Stimulated activated CD4-positive, alpha-beta T cell treated with anti-CD3 and anti-CD28 coated beads, Interleukin-12 subunit alpha, Interleukin-12 subunit beta, amount 100 ng/mL, for 24 hours (primary cell): ENCODE results near the gene TTYH2.
"Not testable (repeated sequence)": the region's sequence is repeated elsewhere in the genome, so short reads cannot be mapped to it uniquely, and the experiment has no call there.

Experiments
- DNase-seq, 2 experiments: peaks; one replicate each; pipeline ENCODE4 v3.0.0-alpha.2; 2020; ENCODE audit warnings: low read depth in 2 of 2

The TTYH2 gene, protein sequence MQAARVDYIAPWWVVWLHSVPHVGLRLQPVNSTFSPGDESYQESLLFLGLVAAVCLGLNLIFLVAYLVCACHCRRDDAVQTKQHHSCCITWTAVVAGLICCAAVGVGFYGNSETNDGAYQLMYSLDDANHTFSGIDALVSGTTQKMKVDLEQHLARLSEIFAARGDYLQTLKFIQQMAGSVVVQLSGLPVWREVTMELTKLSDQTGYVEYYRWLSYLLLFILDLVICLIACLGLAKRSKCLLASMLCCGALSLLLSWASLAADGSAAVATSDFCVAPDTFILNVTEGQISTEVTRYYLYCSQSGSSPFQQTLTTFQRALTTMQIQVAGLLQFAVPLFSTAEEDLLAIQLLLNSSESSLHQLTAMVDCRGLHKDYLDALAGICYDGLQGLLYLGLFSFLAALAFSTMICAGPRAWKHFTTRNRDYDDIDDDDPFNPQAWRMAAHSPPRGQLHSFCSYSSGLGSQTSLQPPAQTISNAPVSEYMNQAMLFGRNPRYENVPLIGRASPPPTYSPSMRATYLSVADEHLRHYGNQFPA

DNA sequence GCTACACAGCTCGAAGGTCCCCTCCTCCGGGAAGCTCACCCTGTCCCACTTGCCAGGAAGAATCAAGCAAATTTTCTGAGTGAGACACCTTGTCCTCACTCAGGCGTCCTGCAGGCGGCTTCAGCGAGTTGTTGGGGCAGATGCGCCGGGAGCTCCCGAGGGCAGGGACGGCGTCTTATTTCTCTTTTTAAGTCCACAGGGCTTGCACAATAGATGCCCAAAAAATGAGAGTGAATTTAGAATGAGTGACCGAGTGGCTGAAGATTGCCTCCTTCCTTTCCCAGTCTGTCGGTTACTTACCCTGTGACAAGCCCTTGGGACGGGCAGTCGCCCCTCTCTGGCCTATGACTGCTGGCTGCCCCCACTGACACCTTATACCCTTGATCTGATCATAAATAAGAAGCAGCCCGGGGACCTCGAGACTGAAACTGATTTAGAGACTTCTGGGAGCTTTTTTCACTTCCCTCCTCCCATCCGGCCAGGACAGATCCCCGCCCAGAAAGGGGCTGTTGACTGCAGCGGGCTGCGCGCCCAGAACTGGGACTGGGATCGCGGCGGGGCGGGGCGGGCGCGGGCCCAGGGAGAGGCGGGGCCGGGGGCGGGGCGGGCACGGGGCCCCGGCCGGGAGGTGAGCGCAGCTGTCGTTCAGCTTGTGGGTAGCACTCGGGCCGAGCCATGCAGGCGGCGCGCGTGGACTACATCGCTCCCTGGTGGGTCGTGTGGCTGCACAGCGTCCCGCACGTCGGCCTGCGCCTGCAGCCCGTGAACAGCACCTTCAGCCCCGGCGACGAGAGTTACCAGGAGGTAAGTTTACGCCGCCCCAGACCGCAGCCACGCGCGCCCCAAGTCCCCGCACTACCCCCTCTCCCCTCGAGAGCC is at the start of gene TTYH2:
Gene TTYH2 (plus strand): TSS at position 659 of the 879 bp plus-strand sequence. CDS start 17 bp downstream, at position 676.
- DNase-seq = peak; percentile 53 to 71

GRCh38 chr17:74163836-74164235 is 49.5 kb upstream of the TTYH2 start:
- no peak for DNase-seq

DNA sequence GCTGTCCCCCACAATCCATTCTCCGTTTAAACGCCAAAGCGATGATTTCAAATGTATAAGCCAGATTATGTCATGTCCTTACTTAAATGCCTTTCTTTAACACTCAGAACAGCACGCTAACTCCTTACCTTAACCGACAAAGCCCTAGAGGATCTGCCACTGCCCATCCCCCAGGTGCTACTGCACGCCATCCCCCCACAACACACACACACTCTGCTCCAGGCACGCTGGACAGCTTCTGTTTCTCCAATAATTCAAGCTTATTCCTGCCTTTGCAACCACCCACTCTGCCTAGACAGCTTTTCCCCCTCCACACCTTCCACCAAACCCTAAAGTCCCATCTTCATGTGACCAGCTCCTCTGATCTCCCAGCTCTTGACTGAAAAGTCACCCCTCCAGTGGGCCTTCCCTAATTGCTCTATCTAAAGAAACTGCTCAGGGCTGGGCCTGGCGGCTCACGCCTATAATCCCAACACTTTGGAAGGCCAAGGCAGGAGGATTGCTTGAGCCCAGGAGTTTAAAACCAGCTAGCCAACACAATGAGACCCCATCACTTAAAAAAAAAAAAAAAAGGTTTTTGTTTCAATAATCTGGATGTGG is 48.8 kb upstream of the TTYH2 start:
- DNase-seq = no peak

GRCh38 chr17:74165797-74166365 is 47.5 kb upstream of the TTYH2 start:
- DNase-seq = no peak

DNA sequence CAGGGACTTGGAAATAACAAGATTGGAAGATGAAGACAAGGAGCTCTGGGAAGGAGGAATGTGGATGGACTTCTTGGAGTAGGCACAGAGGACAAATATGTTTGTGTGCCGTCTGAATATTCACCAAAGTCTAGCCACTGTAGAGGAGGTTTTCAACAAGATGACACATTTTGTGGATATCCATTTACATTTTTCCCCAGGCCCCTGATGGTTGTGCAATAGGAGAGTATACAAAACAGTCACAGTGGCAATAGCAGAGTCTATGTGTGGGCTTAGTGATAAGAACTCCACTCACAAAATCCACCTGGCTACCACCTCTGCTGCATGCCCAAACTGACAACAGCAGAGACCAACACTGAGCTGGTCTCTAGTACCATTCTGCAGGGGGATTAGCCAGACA is 42.4 kb upstream of the TTYH2 start:
- DNase-seq = no peak

- no peak for DNase-seq
These were observed 40.7 kb upstream of the TTYH2 start for GRCh38 chr17:74172700-74173099.

GRCh38 chr17:74176546-74177001 is 36.8 kb upstream of the TTYH2 start:
- DNase-seq = peak in 1 of 2 experiments; percentile 51

- no peak for DNase-seq
These were observed 36.3 kb upstream of the TTYH2 start for GRCh38 chr17:74177018-74177450.

- DNase-seq = no peak
These were observed 33.8 kb upstream of the TTYH2 start for GRCh38 chr17:74179576-74179975.

DNA sequence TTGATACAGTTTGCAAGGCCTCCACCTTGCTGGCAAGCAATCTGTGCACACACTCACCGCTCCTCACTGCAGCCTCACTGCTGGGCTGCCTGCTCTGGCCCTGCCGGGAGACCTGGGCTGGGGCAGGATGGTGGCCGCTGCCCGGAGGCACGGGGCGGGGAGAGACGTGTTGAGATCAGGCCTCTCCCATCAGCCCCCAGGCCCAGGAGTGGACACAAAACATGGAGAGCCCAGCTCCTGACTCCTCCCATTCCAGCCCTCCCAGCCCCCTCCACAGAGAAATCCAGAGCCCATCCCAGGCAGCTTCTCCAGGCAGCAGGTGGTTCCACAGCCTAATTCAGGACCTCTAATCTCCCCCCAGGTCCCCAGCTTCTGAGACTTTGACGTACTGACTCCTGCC is 33.0 kb upstream of the TTYH2 start:
- no peak for DNase-seq

- DNase-seq = no peak
These were observed 32.0 kb upstream of the TTYH2 start for GRCh38 chr17:74181341-74181740.

DNA sequence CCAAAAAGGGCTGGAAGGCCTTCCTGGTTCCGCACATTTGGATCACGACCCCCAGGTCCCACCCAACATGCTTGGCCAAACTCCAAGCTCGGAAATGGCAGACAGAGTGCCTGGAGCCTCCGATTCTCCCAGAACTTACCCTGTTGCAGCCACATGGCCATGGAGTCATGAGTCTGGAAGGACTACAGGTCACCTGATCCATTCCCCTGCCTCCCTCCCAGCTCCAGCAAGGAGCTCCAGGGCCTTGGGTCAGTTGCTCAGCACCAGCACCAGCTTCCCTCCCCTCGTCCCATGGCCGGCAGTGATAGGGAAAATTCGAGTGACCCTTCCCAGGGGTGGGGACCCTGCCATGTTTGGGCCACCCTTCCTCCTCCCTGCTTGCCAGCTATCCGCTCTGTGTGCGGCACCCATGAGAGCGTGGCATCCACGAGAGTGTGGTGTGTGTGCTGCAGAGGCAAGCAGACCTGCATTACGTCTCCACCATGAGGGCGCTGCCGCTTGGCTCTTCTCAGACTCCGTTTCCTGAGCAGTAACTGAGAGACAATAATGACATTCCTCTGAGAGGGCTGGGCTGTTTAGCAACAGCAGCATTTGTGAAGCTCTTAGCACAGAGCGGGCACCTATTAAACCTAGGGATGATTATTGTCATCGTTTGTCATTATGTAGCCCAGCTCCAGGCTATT is 31.2 kb upstream of the TTYH2 start:
- no peak for DNase-seq

- no peak for DNase-seq
These were observed 30.0 kb upstream of the TTYH2 start for GRCh38 chr17:74183411-74183810.

- no peak for DNase-seq
These were observed 27.7 kb upstream of the TTYH2 start for GRCh38 chr17:74185571-74186185.

DNA sequence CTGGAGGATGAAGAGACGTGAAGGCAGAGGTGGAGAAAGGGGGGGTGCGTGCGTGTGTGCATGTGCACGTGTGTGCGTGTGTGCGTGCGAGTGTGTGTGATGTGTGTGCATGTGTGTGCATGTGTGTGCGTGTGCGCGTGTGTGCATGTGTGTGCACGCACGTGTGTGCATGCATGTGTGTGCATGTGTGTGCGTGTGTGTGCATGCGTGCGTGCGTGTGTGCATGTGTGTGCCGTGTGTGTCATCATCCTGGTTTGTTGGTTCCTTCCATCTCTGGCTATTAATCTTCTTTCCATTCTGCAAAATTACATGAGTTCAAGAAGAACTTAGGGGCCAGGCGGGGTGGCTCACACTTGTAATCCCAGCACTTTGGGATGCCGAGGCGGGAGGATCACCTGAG is 26.9 kb upstream of the TTYH2 start:
- no peak for DNase-seq

DNA sequence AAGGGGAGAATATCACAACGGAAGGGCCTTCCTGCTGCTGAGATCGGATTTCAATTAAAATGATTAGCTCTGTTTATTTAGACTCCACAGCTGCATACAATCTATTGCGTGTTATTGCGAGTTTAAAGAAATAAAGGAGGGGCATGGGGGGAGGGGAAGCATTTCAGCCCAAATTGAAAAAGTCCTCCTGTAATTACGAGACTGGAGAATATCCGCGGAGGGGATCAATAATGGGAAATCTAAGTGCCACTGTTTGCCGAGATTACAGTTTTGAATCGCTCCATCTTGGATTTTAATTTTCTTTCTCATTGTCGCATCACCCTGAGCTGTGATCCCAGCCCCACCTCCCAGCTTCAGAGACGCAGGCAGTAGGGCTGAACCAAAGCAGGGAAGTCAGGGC is 25.6 kb upstream of the TTYH2 start:
- DNase-seq = no peak

DNA sequence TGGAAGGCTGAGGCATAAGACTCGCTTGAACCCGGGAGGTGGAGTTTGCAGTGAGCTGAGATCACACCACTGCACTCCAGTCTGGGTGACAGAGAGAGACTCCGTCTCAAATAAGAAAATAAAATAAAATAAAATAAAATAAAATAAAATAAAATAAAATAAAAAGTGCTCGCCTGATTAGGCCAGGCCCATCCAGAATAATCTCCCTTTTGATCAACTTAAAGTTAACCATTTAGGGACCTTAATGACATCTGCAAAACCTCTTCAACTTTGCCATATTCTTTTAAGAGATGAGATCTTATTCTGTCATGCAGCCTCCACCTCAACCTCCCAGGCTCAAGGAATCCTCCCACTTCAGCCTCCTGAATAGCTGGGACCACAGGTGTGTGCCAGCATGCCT is 24.7 kb upstream of the TTYH2 start:
- DNase-seq = not testable (repeated sequence)

DNA sequence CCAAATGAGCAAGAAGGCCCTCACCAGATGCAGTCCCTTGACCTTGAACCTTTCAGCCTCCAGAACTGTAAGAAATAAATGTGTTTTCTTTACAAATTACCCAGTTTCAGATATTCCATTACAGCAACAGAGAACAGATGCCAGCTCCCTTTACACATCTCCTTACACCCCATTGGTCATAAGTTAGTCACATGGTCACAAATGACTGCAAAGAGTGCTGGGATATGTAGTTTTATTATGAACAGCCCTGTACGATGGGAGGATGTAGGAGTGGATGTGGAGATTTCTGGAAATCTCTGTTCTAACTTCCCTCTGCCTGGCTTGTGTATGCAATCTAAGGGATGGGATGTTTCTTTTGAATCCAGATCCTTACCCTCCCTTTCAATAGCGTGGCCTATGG is 23.2 kb upstream of the TTYH2 start:
- no peak for DNase-seq

DNA sequence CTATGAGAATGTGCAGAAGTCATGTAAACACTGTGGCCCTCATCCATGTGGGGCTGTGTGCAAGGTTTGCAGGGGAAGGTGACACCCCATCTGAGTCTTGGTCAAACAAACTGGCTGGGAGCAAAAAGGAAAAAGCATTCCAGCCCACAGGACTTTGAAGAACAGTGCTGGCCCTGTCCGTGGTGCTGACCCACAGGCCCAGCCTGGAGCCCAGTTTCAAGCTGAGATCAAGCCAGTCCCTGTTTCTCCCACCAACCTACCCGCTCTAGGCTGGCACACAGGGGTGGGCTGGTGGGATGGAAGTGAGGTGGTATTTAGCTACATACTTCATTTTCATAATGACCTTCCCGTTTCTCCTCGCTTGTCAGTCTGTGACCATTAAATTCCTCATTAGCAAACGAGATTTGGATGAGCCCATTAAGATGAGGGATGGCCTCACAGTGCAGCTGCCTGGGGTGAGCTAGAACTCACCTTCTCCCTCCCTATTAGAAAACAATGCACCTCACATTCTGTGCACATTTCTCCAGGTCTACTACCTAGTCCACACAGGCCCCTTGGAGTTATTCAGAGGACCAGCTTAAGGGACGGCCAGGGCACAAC is 22.5 kb upstream of the TTYH2 start:
- DNase-seq = no peak
